ENCODE data around the gene CACNG5. TPM values are rescaled to one million over a fixed set of nuclear protein-coding genes. Genes with fewer than 3 reads are reported as not detected.

The CACNG5 gene
- total and polyA plus RNA-seq, 2 experiments from 2014 or later, result 1.8 to 3.3 TPM

DNA sequence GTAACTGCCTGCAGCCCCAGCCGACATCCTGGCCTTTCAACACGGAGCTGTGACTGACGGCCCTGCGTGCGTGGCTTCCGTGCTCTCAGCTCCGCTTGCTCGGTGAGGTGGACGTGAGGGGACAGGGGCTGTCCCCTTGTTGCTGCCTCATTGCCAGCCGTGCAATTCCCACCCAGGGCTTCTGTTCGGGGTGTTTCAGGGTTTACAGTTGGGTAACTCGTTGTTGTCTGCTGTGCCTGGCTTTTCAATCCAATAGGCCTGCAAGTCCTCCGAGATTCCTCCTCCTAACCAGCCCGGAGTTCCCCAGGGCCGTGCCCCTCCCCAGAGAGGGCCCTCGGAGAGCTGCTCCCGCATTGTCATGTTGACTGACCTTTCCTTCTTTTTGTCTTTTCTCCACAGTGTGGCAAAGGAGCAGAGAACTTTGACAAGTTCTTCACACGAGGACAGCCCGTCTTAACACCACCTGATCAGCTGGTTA, 31.4 kb upstream of the CACNG5 start:
- H3K27me3 Mint-ChIP-seq (ENCODE audit: insufficient read depth, low read depth, poor library complexity), result no peaks in the 10 kb centered on the region
- Histone ChIP-seq H3K27me3 (ENCODE audit: insufficient read depth) (no peaks in the 10 kb centered on the region), H2AFZ (peak overlapping the region; percentile 66; the same call in 1 of the 2 replicates), H3K4me3 (0 out of 2 replicates have a peak overlapping the region, but pooled peaks have one; percentile 15), H3K4me1 (ENCODE audit: insufficient read depth) (peaks cover 22% of the 10 kb centered on the region), H3K79me2 (replicated peaks; ENCODE audit: insufficient read depth) (no peaks in the 10 kb centered on the region), H3K36me3 (ENCODE audit: insufficient read depth) (no peaks in the 10 kb centered on the region), H4K20me1 (replicated peaks; ENCODE audit: insufficient read depth) (no peaks in the 10 kb centered on the region), H3K9me2 (ENCODE audit: insufficient read depth) (no peaks in the 10 kb centered on the region), H3F3A (replicated peaks; ENCODE audit: low read depth) (no peaks in the 10 kb centered on the region), H3K4me2 (peak overlapping the region; percentile 51; the same call in 1 of the 2 replicates), H3K27ac (ENCODE audit: low read depth) (peak overlapping the region; percentile 47; the same call in 1 of the 2 replicates)
- DNase-seq (ENCODE audit: low spot score), result peak; percentile 69
- ATAC-seq, result peak; percentile 95
- H3K4me1 Mint-ChIP-seq, result peaks cover 31% of the 10 kb centered on the region
- H3K36me3 Mint-ChIP-seq (ENCODE audit: low read depth), result peaks cover 4% of the 10 kb centered on the region; the same call in 2 of the 3 replicates
- no peak overlapping the region; the same call in 2 of the 3 replicates for H3K4me3 Mint-ChIP-seq
- TF ChIP-seq, protein P1, sequence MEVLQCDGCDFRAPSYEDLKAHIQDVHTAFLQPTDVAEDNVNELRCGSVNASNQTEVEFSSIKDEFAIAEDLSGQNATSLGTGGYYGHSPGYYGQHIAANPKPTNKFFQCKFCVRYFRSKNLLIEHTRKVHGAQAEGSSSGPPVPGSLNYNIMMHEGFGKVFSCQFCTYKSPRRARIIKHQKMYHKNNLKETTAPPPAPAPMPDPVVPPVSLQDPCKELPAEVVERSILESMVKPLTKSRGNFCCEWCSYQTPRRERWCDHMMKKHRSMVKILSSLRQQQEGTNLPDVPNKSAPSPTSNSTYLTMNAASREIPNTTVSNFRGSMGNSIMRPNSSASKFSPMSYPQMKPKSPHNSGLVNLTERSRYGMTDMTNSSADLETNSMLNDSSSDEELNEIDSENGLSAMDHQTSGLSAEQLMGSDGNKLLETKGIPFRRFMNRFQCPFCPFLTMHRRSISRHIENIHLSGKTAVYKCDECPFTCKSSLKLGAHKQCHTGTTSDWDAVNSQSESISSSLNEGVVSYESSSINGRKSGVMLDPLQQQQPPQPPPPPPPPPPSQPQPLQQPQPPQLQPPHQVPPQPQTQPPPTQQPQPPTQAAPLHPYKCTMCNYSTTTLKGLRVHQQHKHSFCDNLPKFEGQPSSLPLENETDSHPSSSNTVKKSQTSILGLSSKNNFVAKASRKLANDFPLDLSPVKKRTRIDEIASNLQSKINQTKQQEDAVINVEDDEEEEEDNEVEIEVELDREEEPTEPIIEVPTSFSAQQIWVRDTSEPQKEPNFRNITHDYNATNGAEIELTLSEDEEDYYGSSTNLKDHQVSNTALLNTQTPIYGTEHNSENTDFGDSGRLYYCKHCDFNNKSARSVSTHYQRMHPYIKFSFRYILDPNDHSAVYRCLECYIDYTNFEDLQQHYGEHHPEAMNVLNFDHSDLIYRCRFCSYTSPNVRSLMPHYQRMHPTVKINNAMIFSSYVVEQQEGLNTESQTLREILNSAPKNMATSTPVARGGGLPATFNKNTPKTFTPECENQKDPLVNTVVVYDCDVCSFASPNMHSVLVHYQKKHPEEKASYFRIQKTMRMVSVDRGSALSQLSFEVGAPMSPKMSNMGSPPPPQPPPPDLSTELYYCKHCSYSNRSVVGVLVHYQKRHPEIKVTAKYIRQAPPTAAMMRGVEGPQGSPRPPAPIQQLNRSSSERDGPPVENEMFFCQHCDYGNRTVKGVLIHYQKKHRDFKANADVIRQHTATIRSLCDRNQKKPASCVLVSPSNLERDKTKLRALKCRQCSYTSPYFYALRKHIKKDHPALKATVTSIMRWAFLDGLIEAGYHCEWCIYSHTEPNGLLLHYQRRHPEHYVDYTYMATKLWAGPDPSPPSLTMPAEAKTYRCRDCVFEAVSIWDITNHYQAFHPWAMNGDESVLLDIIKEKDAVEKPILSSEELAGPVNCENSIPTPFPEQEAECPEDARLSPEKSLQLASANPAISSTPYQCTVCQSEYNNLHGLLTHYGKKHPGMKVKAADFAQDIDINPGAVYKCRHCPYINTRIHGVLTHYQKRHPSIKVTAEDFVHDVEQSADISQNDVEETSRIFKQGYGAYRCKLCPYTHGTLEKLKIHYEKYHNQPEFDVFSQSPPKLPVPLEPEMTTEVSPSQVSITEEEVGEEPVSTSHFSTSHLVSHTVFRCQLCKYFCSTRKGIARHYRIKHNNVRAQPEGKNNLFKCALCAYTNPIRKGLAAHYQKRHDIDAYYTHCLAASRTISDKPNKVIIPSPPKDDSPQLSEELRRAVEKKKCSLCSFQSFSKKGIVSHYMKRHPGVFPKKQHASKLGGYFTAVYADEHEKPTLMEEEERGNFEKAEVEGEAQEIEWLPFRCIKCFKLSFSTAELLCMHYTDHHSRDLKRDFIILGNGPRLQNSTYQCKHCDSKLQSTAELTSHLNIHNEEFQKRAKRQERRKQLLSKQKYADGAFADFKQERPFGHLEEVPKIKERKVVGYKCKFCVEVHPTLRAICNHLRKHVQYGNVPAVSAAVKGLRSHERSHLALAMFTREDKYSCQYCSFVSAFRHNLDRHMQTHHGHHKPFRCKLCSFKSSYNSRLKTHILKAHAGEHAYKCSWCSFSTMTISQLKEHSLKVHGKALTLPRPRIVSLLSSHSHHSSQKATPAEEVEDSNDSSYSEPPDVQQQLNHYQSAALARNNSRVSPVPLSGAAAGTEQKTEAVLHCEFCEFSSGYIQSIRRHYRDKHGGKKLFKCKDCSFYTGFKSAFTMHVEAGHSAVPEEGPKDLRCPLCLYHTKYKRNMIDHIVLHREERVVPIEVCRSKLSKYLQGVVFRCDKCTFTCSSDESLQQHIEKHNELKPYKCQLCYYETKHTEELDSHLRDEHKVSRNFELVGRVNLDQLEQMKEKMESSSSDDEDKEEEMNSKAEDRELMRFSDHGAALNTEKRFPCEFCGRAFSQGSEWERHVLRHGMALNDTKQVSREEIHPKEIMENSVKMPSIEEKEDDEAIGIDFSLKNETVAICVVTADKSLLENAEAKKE (CRISPR knock-in tag; IDR thresholded peaks at IDR 0.05), result peak; percentile 33; the same call in 1 of the 2 replicates
- no peak for TF ChIP-seq EZH2phosphoT487 (IDR thresholded peaks at IDR 0.05; ENCODE audit: unreplicated experiment)
- peaks cover 3% of the 10 kb centered on the region; the same call in 1 of the 3 replicates for H3K9me3 Mint-ChIP-seq
- no peak overlapping the region for H3K27ac Mint-ChIP-seq

DNA sequence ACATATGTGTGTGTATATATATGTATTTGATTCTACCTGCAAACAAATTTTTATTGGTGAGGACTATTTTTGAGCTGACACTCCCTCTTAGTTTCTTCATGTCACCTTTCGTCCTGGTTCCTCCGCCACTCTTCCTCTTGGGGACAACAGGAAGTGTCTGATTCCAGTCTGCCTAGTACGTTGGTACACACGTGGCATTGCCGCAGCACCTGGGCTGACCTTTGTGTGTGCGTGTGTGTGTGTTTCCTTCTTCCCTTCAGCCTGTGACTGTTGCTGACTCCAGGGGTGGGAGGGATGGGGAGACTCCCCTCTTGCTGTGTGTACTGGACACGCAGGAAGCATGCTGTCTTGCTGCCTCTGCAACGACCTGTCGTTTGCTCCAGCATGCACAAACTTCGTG, 29.4 kb upstream of the CACNG5 start:
- H3K27ac Mint-ChIP-seq, result no peak overlapping the region
- ATAC-seq, result no peak
- TF ChIP-seq NANOG (IDR thresholded peaks at IDR 0.05; ENCODE audit: borderline replicate concordance) (no peak), JUNB (IDR thresholded peaks at IDR 0.05; ENCODE audit: unreplicated experiment) (no peak), EZH2phosphoT487 (IDR thresholded peaks at IDR 0.05; ENCODE audit: unreplicated experiment) (no peak), CREB1 (CRISPR knock-in tag; IDR thresholded peaks at IDR 0.05; ENCODE audit: low read depth) (no peak), EZH2 (IDR thresholded peaks at IDR 0.05; ENCODE audit: low read depth, unreplicated experiment) (no peak), ZNF114 (CRISPR knock-in tag; IDR thresholded peaks at IDR 0.05) (no peak), STAT1 (IDR thresholded peaks at IDR 0.05; ENCODE audit: unreplicated experiment) (no peak), POLR2AphosphoS5 (IDR thresholded peaks at IDR 0.05; ENCODE audit: low read depth) (no peak)
- TF ChIP-seq, protein P2, sequence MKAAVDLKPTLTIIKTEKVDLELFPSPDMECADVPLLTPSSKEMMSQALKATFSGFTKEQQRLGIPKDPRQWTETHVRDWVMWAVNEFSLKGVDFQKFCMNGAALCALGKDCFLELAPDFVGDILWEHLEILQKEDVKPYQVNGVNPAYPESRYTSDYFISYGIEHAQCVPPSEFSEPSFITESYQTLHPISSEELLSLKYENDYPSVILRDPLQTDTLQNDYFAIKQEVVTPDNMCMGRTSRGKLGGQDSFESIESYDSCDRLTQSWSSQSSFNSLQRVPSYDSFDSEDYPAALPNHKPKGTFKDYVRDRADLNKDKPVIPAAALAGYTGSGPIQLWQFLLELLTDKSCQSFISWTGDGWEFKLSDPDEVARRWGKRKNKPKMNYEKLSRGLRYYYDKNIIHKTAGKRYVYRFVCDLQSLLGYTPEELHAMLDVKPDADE (IDR thresholded peaks at IDR 0.05), result no peak
- TF ChIP-seq, protein P3, sequence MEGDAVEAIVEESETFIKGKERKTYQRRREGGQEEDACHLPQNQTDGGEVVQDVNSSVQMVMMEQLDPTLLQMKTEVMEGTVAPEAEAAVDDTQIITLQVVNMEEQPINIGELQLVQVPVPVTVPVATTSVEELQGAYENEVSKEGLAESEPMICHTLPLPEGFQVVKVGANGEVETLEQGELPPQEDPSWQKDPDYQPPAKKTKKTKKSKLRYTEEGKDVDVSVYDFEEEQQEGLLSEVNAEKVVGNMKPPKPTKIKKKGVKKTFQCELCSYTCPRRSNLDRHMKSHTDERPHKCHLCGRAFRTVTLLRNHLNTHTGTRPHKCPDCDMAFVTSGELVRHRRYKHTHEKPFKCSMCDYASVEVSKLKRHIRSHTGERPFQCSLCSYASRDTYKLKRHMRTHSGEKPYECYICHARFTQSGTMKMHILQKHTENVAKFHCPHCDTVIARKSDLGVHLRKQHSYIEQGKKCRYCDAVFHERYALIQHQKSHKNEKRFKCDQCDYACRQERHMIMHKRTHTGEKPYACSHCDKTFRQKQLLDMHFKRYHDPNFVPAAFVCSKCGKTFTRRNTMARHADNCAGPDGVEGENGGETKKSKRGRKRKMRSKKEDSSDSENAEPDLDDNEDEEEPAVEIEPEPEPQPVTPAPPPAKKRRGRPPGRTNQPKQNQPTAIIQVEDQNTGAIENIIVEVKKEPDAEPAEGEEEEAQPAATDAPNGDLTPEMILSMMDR (conservative IDR thresholded peaks at IDR 0.05; ENCODE audit: low read depth in 2 of 2), result no peak

More for the DNA sequence above, 29.4 kb upstream of the CACNG5 start:
- Histone ChIP-seq H3K79me2 (replicated peaks; ENCODE audit: insufficient read depth) (no peaks in the 10 kb centered on the region), H2AFZ (no peak overlapping the region), H3K4me3 (no peak overlapping the region), H3K9me2 (ENCODE audit: insufficient read depth) (no peaks in the 10 kb centered on the region), H3K27me3 (ENCODE audit: insufficient read depth) (no peaks in the 10 kb centered on the region), H3K4me1 (ENCODE audit: insufficient read depth) (peaks cover 22% of the 10 kb centered on the region), H3K4me2 (no peak overlapping the region), H4K20me1 (replicated peaks; ENCODE audit: insufficient read depth) (no peaks in the 10 kb centered on the region), H3K36me3 (ENCODE audit: insufficient read depth) (no peaks in the 10 kb centered on the region), H3F3A (replicated peaks; ENCODE audit: low read depth) (no peaks in the 10 kb centered on the region), H3K27ac (ENCODE audit: low read depth) (no peak overlapping the region)
- no peaks in the 10 kb centered on the region; the same call in 2 of the 3 replicates for H3K9me3 Mint-ChIP-seq
- H3K27me3 Mint-ChIP-seq (ENCODE audit: insufficient read depth, low read depth, poor library complexity), result no peaks in the 10 kb centered on the region
- no peaks in the 10 kb centered on the region; the same call in 2 of the 3 replicates for H3K36me3 Mint-ChIP-seq (ENCODE audit: low read depth)
- peaks cover 31% of the 10 kb centered on the region for H3K4me1 Mint-ChIP-seq
- DNase-seq (ENCODE audit: low spot score), result no peak
- no peak overlapping the region for H3K4me3 Mint-ChIP-seq

Measured in GM23338 (cell line).